ENCODE results near the gene ACTG1.

ACTG1 gene

GRCh38 chr17:81481815-81482505 is 30.6 kb downstream of the ACTG1 start:
- no peak for DNase-seq (ENCODE audit: low read depth)

GRCh38 chr17:81481073-81481799 is 31.4 kb downstream of the ACTG1 start:
- DNase-seq (ENCODE audit: low read depth): no peak

GRCh38 chr17:81480140-81481072 is 32.2 kb downstream of the ACTG1 start:
- no peak for DNase-seq (ENCODE audit: low read depth)

DNA sequence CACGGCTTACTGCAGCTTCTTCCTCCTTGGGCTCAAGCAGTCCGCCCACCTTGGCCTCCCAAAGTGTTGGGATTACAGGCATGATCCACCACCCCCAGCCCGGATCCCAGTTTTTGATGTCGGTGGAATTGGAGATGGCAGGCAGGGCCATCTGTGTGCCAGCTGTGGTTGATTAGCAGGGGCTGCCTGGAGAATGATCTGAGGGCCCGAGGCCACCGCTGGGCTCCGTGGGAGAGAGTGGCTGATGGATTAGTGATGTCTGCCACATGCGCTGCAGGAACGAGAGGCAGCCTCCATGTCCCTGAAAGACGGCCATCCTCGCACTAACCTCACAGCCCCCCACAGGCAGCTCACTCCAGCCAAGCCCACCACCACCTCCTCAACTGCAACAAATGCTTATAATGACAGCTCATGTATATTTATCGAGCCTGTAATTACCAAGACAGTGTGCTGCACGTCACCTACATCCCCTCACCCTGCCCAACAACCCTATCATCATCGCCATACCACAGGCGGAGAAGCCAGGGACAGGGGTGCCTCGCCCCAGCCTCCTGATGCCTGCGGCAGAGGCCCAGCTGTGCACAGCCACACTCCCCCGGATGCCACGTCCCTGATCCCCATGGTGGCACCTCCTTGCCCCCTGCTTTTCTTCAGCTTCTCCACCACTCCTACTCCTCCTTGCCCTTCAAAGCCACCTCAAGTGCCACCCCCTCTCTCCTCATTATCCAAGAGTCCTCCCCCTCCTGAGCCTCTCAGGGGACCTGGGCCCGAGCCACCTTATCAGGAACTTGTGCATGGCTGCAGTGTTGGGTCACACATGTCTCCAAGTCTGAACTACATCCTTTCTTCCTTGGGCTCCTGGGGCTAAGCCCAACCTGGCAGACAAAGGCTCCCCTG is 33.2 kb downstream of the ACTG1 start:
- DNase-seq (ENCODE audit: low read depth): no peak

DNA sequence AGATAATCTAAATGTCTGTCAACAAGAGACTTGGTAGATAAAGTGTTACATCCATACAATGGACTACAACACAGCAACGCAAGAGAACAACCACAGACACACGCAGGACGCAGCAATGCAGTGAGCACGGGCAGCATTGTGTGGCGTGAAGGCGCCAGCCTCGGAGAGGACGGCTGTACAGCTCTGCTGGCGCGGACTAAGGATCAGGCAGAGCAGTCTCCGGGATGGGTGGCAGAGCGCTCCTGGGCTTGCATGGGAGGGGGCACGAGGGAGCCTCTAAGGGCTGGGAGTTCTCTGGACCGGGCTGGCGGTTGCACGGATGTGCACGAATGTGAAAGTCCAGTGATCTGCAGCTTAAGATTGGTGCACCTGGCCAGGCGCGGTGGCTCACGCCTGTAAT is 34.5 kb downstream of the ACTG1 start:
- DNase-seq (ENCODE audit: low read depth): no peak

DNA sequence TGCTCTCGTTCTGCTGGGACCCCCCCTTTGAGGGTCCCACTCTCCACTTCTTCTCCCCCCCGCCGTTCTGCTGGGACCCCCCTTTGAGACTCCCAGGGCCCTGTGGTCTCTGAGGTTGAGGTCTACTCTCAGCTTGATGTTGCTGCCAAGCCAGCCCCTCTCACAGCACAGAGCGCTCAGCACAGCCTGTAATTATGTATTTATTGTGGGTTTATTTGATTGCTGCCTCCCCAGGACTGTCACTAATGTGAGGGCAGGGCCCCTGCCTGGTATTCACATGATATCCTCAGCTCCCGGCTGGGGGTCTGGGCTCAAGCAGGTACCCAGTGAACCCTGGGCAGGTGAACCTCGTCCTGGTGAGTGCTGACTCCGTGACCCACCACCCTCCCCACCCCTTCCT is 35.4 kb downstream of the ACTG1 start:
- no peak for DNase-seq (ENCODE audit: low read depth)

GRCh38 chr17:81476635-81477034 is 36.0 kb downstream of the ACTG1 start:
- DNase-seq (ENCODE audit: low read depth): no peak

DNA sequence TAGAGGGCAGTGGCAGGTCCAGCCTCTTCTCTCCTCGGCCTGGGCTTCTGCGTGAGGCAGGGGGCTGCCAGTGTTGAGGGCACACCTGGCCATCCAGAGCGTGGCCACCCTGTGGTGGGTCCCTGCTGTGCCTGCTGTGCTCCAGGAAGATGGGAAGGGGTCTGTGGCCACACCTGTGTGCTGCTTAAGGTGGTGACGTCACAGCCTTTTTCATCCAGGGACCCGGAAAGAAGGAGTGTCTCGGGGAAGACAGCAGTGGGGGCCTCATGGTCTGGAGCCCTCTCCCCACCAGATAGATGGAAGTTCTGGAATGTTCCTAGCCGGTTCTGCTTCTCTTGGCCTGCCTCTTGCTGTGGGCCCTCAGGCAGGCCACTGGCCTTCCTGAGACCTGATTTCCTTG is 36.5 kb downstream of the ACTG1 start:
- no peak for DNase-seq (ENCODE audit: low read depth)

DNA sequence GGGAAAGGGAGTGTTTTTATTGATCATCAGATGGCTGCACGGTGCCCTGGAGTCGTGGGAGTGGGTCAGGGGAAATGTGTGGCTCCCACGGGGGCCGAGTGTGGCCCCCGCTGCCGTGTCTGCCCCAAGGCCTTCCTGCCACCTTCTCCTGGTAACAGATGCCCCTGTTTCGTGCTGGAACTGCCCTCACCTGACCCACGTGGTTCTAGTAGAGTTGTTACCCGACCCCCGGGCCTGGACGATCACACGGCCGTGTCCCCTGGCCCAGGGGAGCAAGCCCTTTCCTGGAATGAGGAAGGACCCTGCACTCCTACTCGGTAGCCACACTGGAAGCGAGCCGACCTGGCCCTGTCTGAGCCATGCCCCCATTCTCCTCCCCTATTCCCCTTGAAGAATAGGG is 37.6 kb downstream of the ACTG1 start:
- no peak for DNase-seq (ENCODE audit: low read depth)

GRCh38 chr17:81473019-81473418 is 39.6 kb downstream of the ACTG1 start:
- no peak for DNase-seq (ENCODE audit: low read depth)

DNA sequence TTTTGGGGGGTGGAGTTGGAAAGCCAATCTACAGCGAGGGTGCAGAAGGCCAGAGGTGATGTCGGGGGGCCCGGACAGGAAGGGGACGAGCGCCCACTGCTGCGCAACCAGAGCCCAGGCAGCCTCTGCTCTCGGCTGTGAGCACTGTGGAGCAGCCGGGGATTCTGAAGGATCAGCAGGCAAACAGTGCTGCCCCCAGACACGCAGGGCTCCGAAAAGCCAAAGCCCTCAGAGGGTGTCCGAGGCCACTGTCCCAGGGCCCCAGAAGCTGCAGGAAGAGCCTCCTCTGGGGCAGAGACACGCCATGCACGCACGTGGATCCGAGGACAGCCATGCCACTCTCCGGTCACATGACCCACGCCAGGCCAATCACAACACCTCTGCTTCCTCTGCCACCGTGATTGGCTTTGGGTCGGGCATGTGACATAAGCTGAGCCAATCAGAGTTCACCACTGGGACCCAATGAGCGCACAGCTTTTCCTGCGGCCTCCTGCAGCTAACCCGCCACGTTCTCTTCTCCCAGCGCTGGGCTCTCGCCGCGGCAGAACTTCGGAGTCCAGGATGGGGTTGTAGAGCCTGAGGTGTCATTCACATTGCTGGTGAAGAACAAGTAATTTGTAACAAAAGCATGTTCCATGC is 40.7 kb downstream of the ACTG1 start:
- DNase-seq (ENCODE audit: low read depth): peak; percentile 50

DNA sequence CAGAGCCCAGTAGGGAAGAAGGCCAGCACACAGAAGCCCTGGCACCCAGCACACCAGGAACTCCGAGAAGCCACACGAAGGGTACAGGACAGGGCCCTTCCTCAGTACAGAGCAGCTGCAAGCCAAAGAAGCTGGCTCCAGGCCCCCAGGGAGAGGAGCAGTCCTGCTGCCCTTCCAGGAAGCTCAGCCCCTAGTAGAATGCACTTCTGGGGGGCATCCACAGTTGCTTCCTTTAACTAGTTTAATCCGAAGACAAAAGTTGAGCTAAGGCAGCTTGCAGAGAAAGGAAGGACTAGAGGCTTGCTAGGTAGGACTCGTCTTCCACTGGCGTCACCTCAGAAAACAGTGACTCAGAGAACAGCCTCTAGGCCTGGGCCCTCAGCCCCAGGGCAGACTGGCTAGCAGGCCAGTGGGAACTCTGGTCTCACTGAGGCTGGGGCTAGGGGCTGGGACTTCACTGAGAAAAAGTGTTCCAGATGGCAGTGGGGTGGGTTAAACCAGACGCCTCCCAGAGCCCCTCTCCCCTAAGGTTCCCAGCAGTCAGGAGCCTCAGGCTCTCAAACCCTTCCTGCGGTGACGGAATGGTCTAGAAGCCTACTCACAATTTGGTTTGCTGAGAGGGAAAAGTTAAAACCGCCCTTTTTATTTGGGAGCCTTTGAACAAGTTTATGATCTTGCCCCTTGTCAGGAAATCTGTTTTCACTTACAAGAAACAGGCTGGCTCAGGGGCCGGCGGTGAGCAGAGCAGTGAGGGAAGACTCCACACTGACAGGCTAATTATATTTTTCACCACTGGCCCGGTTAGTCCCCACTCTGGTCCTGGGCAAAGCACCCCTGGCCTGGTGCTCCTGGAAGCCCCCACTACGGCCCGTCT is 41.4 kb downstream of the ACTG1 start:
- no peak for DNase-seq (ENCODE audit: low read depth)

GRCh38 chr17:81470270-81470943 is 42.2 kb downstream of the ACTG1 start:
- DNase-seq (ENCODE audit: low read depth): no peak

DNA sequence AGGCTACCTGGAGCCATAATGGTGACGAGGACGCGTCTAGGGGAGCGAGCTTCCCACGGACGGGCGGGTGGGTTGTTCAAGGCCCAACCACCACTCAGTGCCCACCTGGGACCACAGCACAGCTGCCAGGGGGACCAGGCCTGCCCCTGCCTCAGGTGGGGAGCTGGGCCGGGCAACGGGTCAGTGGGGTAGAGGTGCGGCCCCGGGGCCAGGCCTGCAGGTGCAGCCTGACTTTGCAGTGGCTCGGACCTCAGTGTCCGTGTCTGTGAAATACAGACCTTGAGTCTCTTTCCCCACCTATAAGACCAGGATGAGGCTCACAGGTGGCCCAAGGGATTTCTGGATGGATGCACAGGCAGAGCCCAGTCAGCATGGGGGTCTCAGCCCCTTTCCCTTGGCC is 43.3 kb downstream of the ACTG1 start:
- no peak for DNase-seq (ENCODE audit: low read depth)

DNA sequence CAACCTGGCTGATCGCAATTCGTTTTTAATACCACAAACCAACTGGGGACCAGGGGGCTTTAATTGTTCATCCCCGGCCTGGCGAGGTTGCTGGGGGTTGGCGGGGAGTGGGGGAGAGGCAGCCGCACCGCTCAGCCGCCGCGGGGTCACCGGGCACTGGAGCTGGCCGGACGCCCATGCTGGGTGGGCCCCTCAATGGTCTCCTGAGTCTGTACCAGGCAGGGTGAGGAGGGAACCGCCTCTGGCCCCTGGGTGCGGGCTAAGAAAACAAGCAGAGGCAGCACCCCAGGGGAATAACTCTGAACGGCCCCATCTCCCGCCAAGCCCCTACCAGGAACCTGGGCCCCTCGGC is 43.9 kb downstream of the ACTG1 start:
- no peak for DNase-seq (ENCODE audit: low read depth)

DNA sequence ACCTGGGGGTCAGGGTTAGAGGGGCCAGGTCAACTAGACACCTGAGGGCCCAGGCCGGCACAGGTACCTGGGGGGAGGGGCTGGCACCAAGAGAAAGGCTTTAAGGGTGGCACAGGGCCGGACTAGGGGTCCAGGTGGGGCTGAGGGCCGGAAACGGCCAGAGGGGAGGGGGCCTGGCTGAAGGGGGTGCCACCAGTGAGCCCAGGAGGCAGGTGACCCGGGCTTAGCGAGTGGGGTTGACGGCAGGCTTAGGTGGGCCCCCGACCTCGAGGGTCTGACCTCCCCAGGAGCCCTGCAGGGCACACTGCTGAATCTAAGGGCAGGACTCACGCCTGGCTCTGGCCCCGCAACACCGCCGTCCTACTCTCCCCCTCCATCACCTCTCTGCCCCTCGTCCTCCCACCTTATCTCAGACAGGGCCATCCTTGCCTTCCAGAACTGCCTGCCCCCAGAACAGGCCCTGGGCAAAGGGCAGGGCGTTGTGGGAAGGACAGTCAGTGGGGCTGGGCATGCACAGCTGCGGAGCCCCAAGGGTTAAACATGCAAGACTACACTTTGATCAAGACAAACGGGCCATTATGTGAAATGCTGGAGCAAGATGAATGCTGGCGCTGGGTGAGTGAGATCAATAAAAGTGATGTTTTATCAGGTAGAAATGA is 44.4 kb downstream of the ACTG1 start:
- no peak for DNase-seq (ENCODE audit: low read depth)

DNA sequence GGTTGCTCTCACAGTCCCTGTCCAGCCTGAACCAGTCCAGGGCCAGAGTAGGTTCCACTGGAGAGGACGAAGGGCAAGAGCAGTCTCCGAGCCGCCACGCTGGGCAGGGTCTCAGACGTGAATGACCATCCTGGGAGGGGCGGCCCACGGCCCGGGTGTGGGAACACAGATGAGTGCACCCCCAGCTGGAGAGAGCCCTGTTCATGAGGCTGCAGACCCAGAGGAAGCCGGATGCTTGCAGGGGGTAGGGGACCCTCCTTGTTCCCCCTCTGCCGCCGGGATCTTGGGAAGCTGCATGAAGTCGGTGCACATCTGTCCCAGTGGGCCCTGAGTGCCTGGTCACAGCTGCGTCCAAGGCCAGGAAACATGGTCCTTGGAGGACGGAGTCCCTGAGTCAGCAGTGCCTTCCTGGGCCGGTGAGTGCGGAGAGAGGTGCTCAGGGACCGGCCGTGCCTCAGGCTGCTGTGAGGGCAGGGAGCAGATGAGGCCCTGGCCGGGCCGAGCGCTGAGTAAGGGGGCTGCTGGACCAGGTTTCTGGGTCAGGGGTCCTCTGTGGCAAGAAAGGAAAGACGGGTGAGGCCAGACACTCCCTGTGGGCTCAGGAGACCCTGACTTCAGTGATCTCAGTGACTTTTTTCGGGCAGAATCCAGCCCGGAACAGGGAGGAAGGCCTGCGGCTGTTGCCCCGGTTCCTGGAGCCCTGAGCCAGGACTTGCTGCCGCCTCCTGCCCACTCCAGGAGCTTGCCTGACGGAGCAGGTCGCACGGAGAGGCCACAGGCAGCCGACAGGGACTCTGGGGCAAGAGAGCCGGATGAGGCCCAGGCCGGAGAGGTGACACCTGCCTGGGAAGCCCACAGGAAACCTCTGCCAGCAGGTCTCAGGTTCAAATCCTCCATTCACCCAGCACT is 45.8 kb downstream of the ACTG1 start:
- DNase-seq (ENCODE audit: low read depth): no peak

- no peak for DNase-seq (ENCODE audit: low read depth)
Measured at GRCh38 chr17:81465910-81466309, 46.7 kb downstream of the ACTG1 start.

Data from non-pigmented ciliary epithelial cell (primary cell).